GM19328 (cell line): Measurements from ENCODE around the gene PTPRM.

Experiments
- ATAC-seq: cut with Tn5 transposase; IDR thresholded peaks from one replicate; pipeline ENCODE4 v1.9.1; 2021; ENCODE audit warnings: mild to moderate bottlenecking, moderate library complexity; ENCODE audit not compliant: unreplicated experiment

The PTPRM gene

GRCh38 chr18:7566567-7567473 is at the start of gene PTPRM:
Gene PTPRM, plus strand, starts transcription at chr18:7567316. Its CDS starts 503 bp downstream, at chr18:7567819.
- peak; percentile 84 for ATAC-seq

GRCh38 chr18:7517852-7518251 is 49.3 kb upstream of the PTPRM start:
- no peak for ATAC-seq

- no peak for ATAC-seq
These were observed 46.8 kb upstream of the PTPRM start for GRCh38 chr18:7520200-7520785.

- no peak for ATAC-seq
These were observed 45.8 kb upstream of the PTPRM start for GRCh38 chr18:7521226-7521856.

GRCh38 chr18:7523772-7524171 is 43.3 kb upstream of the PTPRM start:
- ATAC-seq, result no peak

GRCh38 chr18:7524786-7525185 is 42.3 kb upstream of the PTPRM start:
- ATAC-seq, result no peak

GRCh38 chr18:7532942-7533341 is 34.2 kb upstream of the PTPRM start:
- ATAC-seq, result no peak

GRCh38 chr18:7535436-7536205 is 31.5 kb upstream of the PTPRM start:
- no peak for ATAC-seq

- no peak for ATAC-seq
These were observed 30.0 kb upstream of the PTPRM start for GRCh38 chr18:7537145-7537544.

GRCh38 chr18:7541835-7542234 is 25.3 kb upstream of the PTPRM start:
- ATAC-seq, result no peak

- ATAC-seq, result no peak
These were observed 22.4 kb upstream of the PTPRM start for GRCh38 chr18:7544686-7545085.

- ATAC-seq, result no peak
These were observed 21.4 kb upstream of the PTPRM start for GRCh38 chr18:7545734-7546133.

- ATAC-seq, result no peak
These were observed 18.9 kb upstream of the PTPRM start for GRCh38 chr18:7548221-7548620.

GRCh38 chr18:7548721-7549120 is 18.4 kb upstream of the PTPRM start:
- no peak for ATAC-seq

- ATAC-seq, result no peak
These were observed 9.1 kb upstream of the PTPRM start for GRCh38 chr18:7557973-7558372.

- no peak for ATAC-seq
These were observed 8.3 kb upstream of the PTPRM start for GRCh38 chr18:7558769-7559168.

- no peak for ATAC-seq
These were observed 7.3 kb upstream of the PTPRM start for GRCh38 chr18:7559709-7560319.

GRCh38 chr18:7561909-7562460 is 5.1 kb upstream of the PTPRM start:
- ATAC-seq, result no peak

- ATAC-seq, result no peak
These were observed 4.6 kb upstream of the PTPRM start for GRCh38 chr18:7562491-7562890.

GRCh38 chr18:7565677-7566076 is 1.4 kb upstream of the PTPRM start:
- no peak for ATAC-seq

- ATAC-seq, result no peak
These were observed 911 bp upstream of the PTPRM start for GRCh38 chr18:7566244-7566566.
